Mesendoderm (in vitro differentiated cells): ENCODE measurements around the gene FREM2.

ENCODE experiments used
- DNase-seq: peaks from one replicate; pipeline ENCODE4 v3.0.0; 2013
- H2AK5ac ChIP-seq: 2 replicates; pipeline ENCODE4 v1.6.1; 2013; ENCODE audit warnings: low read length, inconsistent platforms
- H2BK120ac ChIP-seq: 2 replicates; pipeline ENCODE4 v1.6.1; 2013; ENCODE audit warnings: low read depth, mild to moderate bottlenecking, low read length, moderate library complexity, mixed read lengths
- H2BK15ac ChIP-seq: replicated peaks from 2 replicates; pipeline ENCODE4 v1.6.1; 2013; ENCODE audit warnings: low read depth, mild to moderate bottlenecking, moderate library complexity
- H2BK5ac ChIP-seq: 2 replicates; pipeline ENCODE4 v1.6.1; 2013; ENCODE audit warnings: low read length, inconsistent platforms
- H3K18ac ChIP-seq: 2 replicates; pipeline ENCODE4 v1.6.1; 2013; ENCODE audit warnings: mild to moderate bottlenecking, low read length, mixed read lengths
- H3K23ac ChIP-seq: one replicate; pipeline ENCODE4 v1.6.1; 2013; ENCODE audit warnings: low read length
- H3K27ac ChIP-seq: 2 replicates; pipeline ENCODE4 v1.5.1; 2013; ENCODE audit warnings: low read depth, mild to moderate bottlenecking, inconsistent platforms, low read length, moderate library complexity
- H3K27me3 ChIP-seq: 2 replicates; pipeline ENCODE4 v1.6.1; 2013; ENCODE audit warnings: low read length, control low read depth, mild to moderate bottlenecking, inconsistent platforms; ENCODE audit not compliant: insufficient read depth, poor library complexity
- H3K36me3 ChIP-seq: 2 replicates; pipeline ENCODE4 v1.6.1; 2013; ENCODE audit warnings: low read length, inconsistent platforms; ENCODE audit not compliant: control insufficient read depth, insufficient read depth
- H3K4ac ChIP-seq: one replicate; pipeline ENCODE4 v1.6.1; 2013; ENCODE audit warnings: low read depth, mild to moderate bottlenecking, low read length, moderate library complexity
- H3K4me1 ChIP-seq: 2 replicates; pipeline ENCODE4 v1.6.1; 2013; ENCODE audit warnings: low read depth, low read length, inconsistent platforms; ENCODE audit not compliant: control insufficient read depth
- H3K4me2 ChIP-seq: 2 replicates; pipeline ENCODE4 v1.6.1; 2013; ENCODE audit warnings: low read length
- H3K4me3 ChIP-seq: 2 replicates; pipeline ENCODE4 v1.5.1; 2013; ENCODE audit warnings: mild to moderate bottlenecking, low read length
- H3K56ac ChIP-seq: one replicate; pipeline ENCODE4 v1.6.1; 2013; ENCODE audit warnings: low read length
- H3K79me1 ChIP-seq: 2 replicates; pipeline ENCODE4 v1.6.1; 2013; ENCODE audit warnings: low read length, inconsistent platforms
- H3K79me2 ChIP-seq: 2 replicates; pipeline ENCODE4 v1.6.1; 2013; ENCODE audit warnings: mild to moderate bottlenecking, low read length; ENCODE audit not compliant: control insufficient read depth, insufficient read depth
- H3K9ac ChIP-seq: 2 replicates; pipeline ENCODE4 v1.6.1; 2013; ENCODE audit warnings: low read length, inconsistent platforms
- H4K5ac ChIP-seq: one replicate; pipeline ENCODE4 v1.6.1; 2013; ENCODE audit warnings: low read length
- H4K8ac ChIP-seq: one replicate; pipeline ENCODE4 v1.6.1; 2013; ENCODE audit warnings: low read depth, mild to moderate bottlenecking, control low read depth, low read length, moderate library complexity
- WGBS: extraction: QIAGEN DNeasy Blood & Tissue Kit; methylation state at CpG from one replicate; pipeline ENCODE4 v1.1.7; 2013; ENCODE audit warnings: low lambda C conversion rate, missing lambda C conversion rate; ENCODE audit not compliant: insufficient coverage; ENCODE audit errors: extremely low coverage; 5-methylcytosine and 5-hydroxymethylcytosine counted together

FREM2 gene

DNA sequence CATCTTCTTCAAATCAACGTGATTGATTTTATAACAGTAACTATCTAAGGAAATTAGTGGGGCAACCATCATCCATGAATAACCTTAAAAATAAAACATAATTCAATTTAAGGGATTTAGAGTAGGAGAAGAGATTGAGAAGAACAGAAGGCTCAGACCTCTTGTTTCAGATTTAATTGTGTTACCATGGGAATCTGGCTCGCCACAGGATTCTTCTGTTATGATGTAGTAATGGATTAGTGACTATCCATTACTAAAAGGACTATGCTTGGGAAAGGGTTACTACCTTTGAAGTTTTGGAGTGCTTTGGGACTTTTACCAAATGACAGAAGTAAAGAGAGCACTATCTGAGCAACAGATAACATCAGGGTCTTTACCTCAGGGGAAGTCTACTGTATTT, 13.2 kb downstream of the FREM2 start:
- no peak overlapping the region for H2BK15ac ChIP-seq
- no peak overlapping the region for H2BK120ac ChIP-seq
- no peak overlapping the region for H3K4me2 ChIP-seq
- no peaks in the 10 kb centered on the region for H3K79me1 ChIP-seq
- no peaks in the 10 kb centered on the region for H3K36me3 ChIP-seq
- H3K4ac ChIP-seq = no peak overlapping the region
- H3K27me3 ChIP-seq = no peaks in the 10 kb centered on the region
- H3K27ac ChIP-seq = no peak overlapping the region
- no peak overlapping the region for H3K9ac ChIP-seq
- WGBS = no CpG with 5 or more reads among the region's 2 CpGs
- H4K8ac ChIP-seq = no peak overlapping the region
- DNase-seq = no peak
- no peak overlapping the region for H4K5ac ChIP-seq
- no peaks in the 10 kb centered on the region for H3K79me2 ChIP-seq
- H2BK5ac ChIP-seq = no peak overlapping the region
- H3K18ac ChIP-seq = no peak overlapping the region
- no peak overlapping the region for H3K23ac ChIP-seq
- no peaks in the 10 kb centered on the region for H3K4me1 ChIP-seq
- H3K56ac ChIP-seq = no peak overlapping the region
- H2AK5ac ChIP-seq = no peak overlapping the region
- H3K4me3 ChIP-seq = no peak overlapping the region

GRCh38 chr13:38702669-38703068, 15.8 kb downstream of the FREM2 start:
- Histone ChIP-seq H3K4ac (no peak overlapping the region), H3K79me1 (no peaks in the 10 kb centered on the region), H4K8ac (no peak overlapping the region), H3K4me1 (no peaks in the 10 kb centered on the region), H4K5ac (no peak overlapping the region), H3K27me3 (no peaks in the 10 kb centered on the region), H3K56ac (no peak overlapping the region), H3K9ac (no peak overlapping the region), H3K18ac (no peak overlapping the region), H2AK5ac (no peak overlapping the region), H2BK5ac (no peak overlapping the region), H3K23ac (no peak overlapping the region), H3K4me2 (no peak overlapping the region), H2BK120ac (no peak overlapping the region), H3K36me3 (no peaks in the 10 kb centered on the region), H2BK15ac (no peak overlapping the region), H3K27ac (no peak overlapping the region), H3K79me2 (no peaks in the 10 kb centered on the region), H3K4me3 (no peak overlapping the region)
- no peak for DNase-seq
- no CpG with 5 or more reads among the region's 2 CpGs for WGBS

- Histone ChIP-seq H3K56ac (no peak overlapping the region), H3K18ac (no peak overlapping the region)
- WGBS = no CpG with 5 or more reads among the region's 1 CpG
Observed at GRCh38 chr13:38703255-38703654, 16.4 kb downstream of the FREM2 start.

GRCh38 chr13:38705365-38705764, 18.5 kb downstream of the FREM2 start:
- no peak overlapping the region for H2BK120ac ChIP-seq
- H3K27me3 ChIP-seq = no peaks in the 10 kb centered on the region
- H3K79me2 ChIP-seq = no peaks in the 10 kb centered on the region
- H3K4me1 ChIP-seq = no peaks in the 10 kb centered on the region
- no peak overlapping the region for H3K4me3 ChIP-seq
- H2BK5ac ChIP-seq = no peak overlapping the region
- H3K36me3 ChIP-seq = no peaks in the 10 kb centered on the region
- no peak overlapping the region for H3K4me2 ChIP-seq
- H3K9ac ChIP-seq = no peak overlapping the region
- no peak overlapping the region for H4K8ac ChIP-seq
- no peak overlapping the region for H3K56ac ChIP-seq
- no peak overlapping the region for H2BK15ac ChIP-seq
- no CpG with 5 or more reads among the region's 5 CpGs for whole genome bisulfite sequencing
- no peak overlapping the region for H3K23ac ChIP-seq
- H3K18ac ChIP-seq = no peak overlapping the region
- no peak overlapping the region for H3K27ac ChIP-seq
- no peak for DNase-seq
- no peak overlapping the region for H4K5ac ChIP-seq
- H3K79me1 ChIP-seq = no peaks in the 10 kb centered on the region
- H3K4ac ChIP-seq = no peak overlapping the region
- H2AK5ac ChIP-seq = no peak overlapping the region

More at GRCh38 chr13:38703255-38703654, 16.4 kb downstream of the FREM2 start:
- Histone ChIP-seq H2BK120ac (no peak overlapping the region), H3K4ac (no peak overlapping the region), H3K23ac (no peak overlapping the region), H3K4me1 (no peaks in the 10 kb centered on the region), H4K8ac (no peak overlapping the region), H3K79me2 (no peaks in the 10 kb centered on the region), H3K4me3 (no peak overlapping the region), H2BK15ac (no peak overlapping the region), H2AK5ac (no peak overlapping the region), H3K36me3 (no peaks in the 10 kb centered on the region), H3K79me1 (no peaks in the 10 kb centered on the region), H3K27ac (no peak overlapping the region), H4K5ac (no peak overlapping the region), H3K4me2 (no peak overlapping the region), H3K27me3 (no peaks in the 10 kb centered on the region), H2BK5ac (no peak overlapping the region), H3K9ac (no peak overlapping the region)
- no peak for DNase-seq

DNA sequence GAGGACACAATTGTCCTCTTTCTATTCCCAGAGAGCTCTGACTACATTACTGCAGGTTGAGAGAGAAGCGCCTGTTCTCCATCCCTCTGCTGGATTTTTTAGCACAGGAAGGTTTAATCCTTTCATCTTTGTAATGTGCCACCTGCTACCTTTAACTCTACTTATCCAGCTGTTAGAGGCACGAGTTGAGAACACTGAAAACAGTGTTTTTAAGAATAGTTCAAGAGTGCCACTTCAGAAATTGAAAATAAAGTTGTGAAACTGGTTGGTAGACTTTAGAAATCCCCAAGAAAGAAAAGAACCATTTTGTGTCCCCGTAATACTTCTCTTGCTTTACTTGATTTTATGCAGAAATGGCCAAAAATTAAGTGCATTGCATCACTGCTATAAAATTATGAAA, 20.6 kb downstream of the FREM2 start:
- H3K27ac ChIP-seq = no peak overlapping the region
- no peak overlapping the region for H2BK5ac ChIP-seq
- no peak overlapping the region for H3K9ac ChIP-seq
- H3K4me1 ChIP-seq = no peaks in the 10 kb centered on the region
- no peak overlapping the region for H2AK5ac ChIP-seq
- no peaks in the 10 kb centered on the region for H3K79me1 ChIP-seq
- no peak overlapping the region for H2BK15ac ChIP-seq
- no peak overlapping the region for H3K4me2 ChIP-seq
- H3K23ac ChIP-seq = no peak overlapping the region
- no peak for DNase-seq
- H3K4me3 ChIP-seq = no peak overlapping the region
- no CpG with 5 or more reads among the region's 3 CpGs for WGBS
- H3K27me3 ChIP-seq = no peaks in the 10 kb centered on the region
- H4K5ac ChIP-seq = no peak overlapping the region
- H3K56ac ChIP-seq = no peak overlapping the region
- no peak overlapping the region for H3K4ac ChIP-seq
- no peaks in the 10 kb centered on the region for H3K36me3 ChIP-seq
- H4K8ac ChIP-seq = no peak overlapping the region
- H2BK120ac ChIP-seq = no peak overlapping the region
- H3K79me2 ChIP-seq = no peaks in the 10 kb centered on the region
- H3K18ac ChIP-seq = no peak overlapping the region

DNA sequence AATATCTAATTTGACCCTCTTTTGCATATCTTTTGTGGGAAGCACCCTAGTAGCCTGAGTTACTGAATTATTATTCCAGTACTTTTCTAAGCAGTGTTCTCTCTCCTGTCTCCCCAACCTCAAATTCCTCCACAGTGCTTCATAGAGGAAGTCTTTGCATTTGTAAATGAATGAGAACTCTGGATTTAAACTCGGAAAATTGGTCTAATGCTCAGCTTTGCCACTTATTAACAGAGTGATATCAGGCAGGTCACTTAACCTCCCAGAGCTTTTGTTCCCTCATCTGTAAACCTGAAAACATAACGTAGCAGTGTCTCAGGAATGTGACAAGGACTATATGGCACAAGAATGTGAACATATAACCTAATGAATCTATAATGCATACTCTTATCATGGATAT, 26.2 kb downstream of the FREM2 start:
- no peak overlapping the region for H4K5ac ChIP-seq
- H3K4me3 ChIP-seq = no peak overlapping the region
- no peak overlapping the region for H3K4me2 ChIP-seq
- no peak overlapping the region for H3K56ac ChIP-seq
- H2BK120ac ChIP-seq = no peak overlapping the region
- H2AK5ac ChIP-seq = no peak overlapping the region
- H3K23ac ChIP-seq = no peak overlapping the region
- H2BK15ac ChIP-seq = no peak overlapping the region
- no peak overlapping the region for H3K9ac ChIP-seq
- DNase-seq = no peak
- H3K27me3 ChIP-seq = no peaks in the 10 kb centered on the region
- no peak overlapping the region for H3K4ac ChIP-seq
- no peak overlapping the region for H3K18ac ChIP-seq
- H3K79me2 ChIP-seq = no peaks in the 10 kb centered on the region
- no peaks in the 10 kb centered on the region for H3K36me3 ChIP-seq
- no peak overlapping the region for H3K27ac ChIP-seq
- no CpG with 5 or more reads among the region's 2 CpGs for WGBS
- H3K79me1 ChIP-seq = no peaks in the 10 kb centered on the region
- H2BK5ac ChIP-seq = no peak overlapping the region
- H3K4me1 ChIP-seq = no peaks in the 10 kb centered on the region
- no peak overlapping the region for H4K8ac ChIP-seq
